MM.1S (cell line): Measurements from ENCODE around the gene THRB.

ENCODE experiments used
- DNase-seq: peaks from one replicate; pipeline ENCODE4 v3.0.0-alpha.2; 2015
- H2AFZ ChIP-seq: fragments of 300-600 bp; sonication (generic); 2 replicates; pipeline ENCODE4 v1.6.0; 2016; ENCODE audit warnings: antibody characterized with exemption, low read length
- H3F3A ChIP-seq: fragments of 300-600 bp; sonication (generic); 2 replicates; pipeline ENCODE4 v1.6.1; 2016; ENCODE audit warnings: mild to moderate bottlenecking, antibody characterized with exemption, low read length, moderate library complexity, mixed read lengths; ENCODE audit not compliant: insufficient read depth
- H3K27ac ChIP-seq: fragments of 300-600 bp; sonication (generic); 2 replicates; pipeline ENCODE4 v1.5.1; 2016; ENCODE audit warnings: mild to moderate bottlenecking, low read length
- H3K27me3 ChIP-seq: fragments of 300-600 bp; sonication (generic); replicated peaks from 2 replicates; pipeline ENCODE4 v1.6.0; 2016; ENCODE audit warnings: low read length; ENCODE audit not compliant: insufficient read depth
- H3K36me3 ChIP-seq: fragments of 300-600 bp; sonication (generic); replicated peaks from 2 replicates; pipeline ENCODE4 v1.6.1; 2016; ENCODE audit warnings: mild to moderate bottlenecking, low read length, mixed read lengths; ENCODE audit not compliant: insufficient read depth
- H3K4me1 ChIP-seq: fragments of 300-600 bp; sonication (generic); 2 replicates; pipeline ENCODE4 v1.6.1; 2016; ENCODE audit warnings: low read length, mixed read lengths
- H3K4me2 ChIP-seq: fragments of 300-600 bp; sonication (generic); 2 replicates; pipeline ENCODE4 v1.6.0; 2016; ENCODE audit warnings: low read depth, low read length
- H3K4me3 ChIP-seq: fragments of 300-600 bp; sonication (generic); 2 replicates; pipeline ENCODE4 v1.5.1; 2016; ENCODE audit warnings: low read length, mixed read lengths
- H3K79me2 ChIP-seq: fragments of 300-600 bp; sonication (generic); 2 replicates; pipeline ENCODE4 v1.6.1; 2016; ENCODE audit warnings: mixed run types, low read length, mixed read lengths
- H3K9ac ChIP-seq: fragments of 300-600 bp; sonication (generic); 2 replicates; pipeline ENCODE4 v1.6.1; 2016; ENCODE audit warnings: low read length, mixed read lengths
- H3K9me2 ChIP-seq: fragments of 300-600 bp; sonication (generic); replicated peaks from 2 replicates; pipeline ENCODE4 v1.6.1; 2016; ENCODE audit warnings: mild to moderate bottlenecking, low read length, mixed read lengths; ENCODE audit not compliant: insufficient read depth
- H3K9me3 ChIP-seq: fragments of 300-600 bp; sonication (generic); replicated peaks from 2 replicates; pipeline ENCODE4 v1.6.1; 2016; ENCODE audit warnings: mild to moderate bottlenecking, low read length, mixed read lengths; ENCODE audit not compliant: insufficient read depth
- H4K20me1 ChIP-seq: fragments of 300-600 bp; sonication (generic); 2 replicates; pipeline ENCODE4 v1.6.1; 2016; ENCODE audit warnings: mild to moderate bottlenecking, low read length, moderate library complexity, mixed read lengths; ENCODE audit not compliant: insufficient read depth
- CTCF ChIP-seq: fragments of 300-600 bp; sonication (generic); IDR thresholded peaks from 2 replicates; pipeline ENCODE4 v1.5.1; 2016; ENCODE audit warnings: antibody characterized with exemption, low read length, mixed read lengths
- EZH2 ChIP-seq: fragments of 300-600 bp; sonication (generic); optimal IDR thresholded peaks from 2 replicates; pipeline ENCODE3; 2017; ENCODE audit warnings: low read depth, mild to moderate bottlenecking, antibody characterized with exemption, low read length, mixed read lengths
- EZH2phosphoT487 ChIP-seq: fragments of 300-600 bp; sonication (generic); IDR thresholded peaks from 2 replicates; pipeline ENCODE4 v1.6.1; 2018; ENCODE audit warnings: antibody characterized with exemption, low read length

The THRB gene

GRCh38 chr3:24500806-24501205 lies 6.2 kb upstream of the THRB start:
- no peaks in the 10 kb centered on the region for H3K36me3 ChIP-seq
- H3K9me2 ChIP-seq = no peaks in the 10 kb centered on the region
- H4K20me1 ChIP-seq = no peaks in the 10 kb centered on the region
- H3K4me1 ChIP-seq = peaks cover 10% of the 10 kb centered on the region
- no peak for DNase-seq
- no peak overlapping the region for H2AFZ ChIP-seq
- no peaks in the 10 kb centered on the region for H3K9me3 ChIP-seq
- H3K79me2 ChIP-seq = no peaks in the 10 kb centered on the region
- H3K9ac ChIP-seq = no peak overlapping the region
- no peak overlapping the region for H3K4me3 ChIP-seq
- H3K27me3 ChIP-seq = 0 out of 2 replicates have a peak, but pooled peaks cover 16% of the 10 kb centered on the region
- no peak overlapping the region for H3K27ac ChIP-seq
- H3K4me2 ChIP-seq = no peak overlapping the region
- TF ChIP-seq CTCF (no peak), EZH2 (no peak), EZH2phosphoT487 (no peak)
- 0 out of 2 replicates have a peak, but pooled peaks cover 5% of the 10 kb centered on the region for H3F3A ChIP-seq

- H3K9me2 ChIP-seq = no peaks in the 10 kb centered on the region
- H3K4me2 ChIP-seq = no peak overlapping the region
- H3K79me2 ChIP-seq = no peaks in the 10 kb centered on the region
- TF ChIP-seq CTCF (no peak), EZH2 (no peak)
- DNase-seq = no peak
- H3K36me3 ChIP-seq = no peaks in the 10 kb centered on the region
- H3K4me3 ChIP-seq = no peak overlapping the region
- H3F3A ChIP-seq = 0 out of 2 replicates have a peak, but pooled peaks cover 5% of the 10 kb centered on the region
- H2AFZ ChIP-seq = no peak overlapping the region
- H3K27ac ChIP-seq = no peak overlapping the region
- H4K20me1 ChIP-seq = no peaks in the 10 kb centered on the region
- H3K9me3 ChIP-seq = no peaks in the 10 kb centered on the region
- no peak overlapping the region for H3K9ac ChIP-seq
- 0 out of 2 replicates have a peak, but pooled peaks cover 10% of the 10 kb centered on the region for H3K27me3 ChIP-seq
- H3K4me1 ChIP-seq = peaks cover 10% of the 10 kb centered on the region
Observed at GRCh38 chr3:24499991-24500390, 5.3 kb upstream of the THRB start.

GRCh38 chr3:24498796-24499195 lies 4.1 kb upstream of the THRB start:
- no peak overlapping the region for H3K27ac ChIP-seq
- peaks cover 15% of the 10 kb centered on the region; the same call in 1 of the 2 replicates for H3K27me3 ChIP-seq
- H3F3A ChIP-seq = 0 out of 2 replicates have a peak, but pooled peaks cover 5% of the 10 kb centered on the region
- peaks cover 7% of the 10 kb centered on the region for H3K4me1 ChIP-seq
- TF ChIP-seq EZH2 = no peak
- no peak for TF ChIP-seq EZH2phosphoT487
- H3K9me2 ChIP-seq = no peaks in the 10 kb centered on the region
- H3K9me3 ChIP-seq = no peaks in the 10 kb centered on the region
- no peak overlapping the region for H3K4me2 ChIP-seq
- no peak overlapping the region for H3K4me3 ChIP-seq
- H2AFZ ChIP-seq = no peak overlapping the region
- H3K36me3 ChIP-seq = no peaks in the 10 kb centered on the region
- DNase-seq = no peak
- no peaks in the 10 kb centered on the region for H4K20me1 ChIP-seq
- H3K79me2 ChIP-seq = no peaks in the 10 kb centered on the region
- no peak overlapping the region for H3K9ac ChIP-seq

- H3K9me2 ChIP-seq = no peaks in the 10 kb centered on the region
- H3K36me3 ChIP-seq = no peaks in the 10 kb centered on the region
- H3K9ac ChIP-seq = no peak overlapping the region
- H3K9me3 ChIP-seq = no peaks in the 10 kb centered on the region
- no peak for DNase-seq
- no peak overlapping the region for H3K27ac ChIP-seq
- no peak overlapping the region for H3K4me3 ChIP-seq
- TF ChIP-seq EZH2phosphoT487 (no peak), CTCF (no peak), EZH2 (no peak)
- no peaks in the 10 kb centered on the region for H4K20me1 ChIP-seq
- peaks cover 17% of the 10 kb centered on the region; the same call in 1 of the 2 replicates for H3K27me3 ChIP-seq
- no peaks in the 10 kb centered on the region for H3K79me2 ChIP-seq
- H3K4me1 ChIP-seq = peaks cover 5% of the 10 kb centered on the region; the same call in 1 of the 2 replicates
- H2AFZ ChIP-seq = no peak overlapping the region
- no peak overlapping the region for H3K4me2 ChIP-seq
- 0 out of 2 replicates have a peak, but pooled peaks cover 5% of the 10 kb centered on the region for H3F3A ChIP-seq
Observed at GRCh38 chr3:24498391-24498790, 3.7 kb upstream of the THRB start.
